SK-N-SH treated with all-trans-retinoic acid at 6 μM for 48 hours (cell line): ENCODE data around the gene CCSER1.

Experiments used
- ARNTL ChIP-seq: fragments of 450-650 bp; formaldehyde crosslinking; IDR thresholded peaks from 2 replicates; pipeline ENCODE4 v1.5.0; 2020; ENCODE audit warnings: low read depth, mild to moderate bottlenecking, moderate library complexity, borderline replicate concordance
- ESRRG ChIP-seq: fragments of 250-450 bp; sonication (Bioruptor Pico); IDR thresholded peaks from 2 replicates; pipeline ENCODE4 v1.6.1; 2021; ENCODE audit warnings: mild to moderate bottlenecking
- GLIS3 ChIP-seq: fragments of 250-450 bp; sonication (Bioruptor Pico); IDR thresholded peaks from 2 replicates; pipeline ENCODE4 v1.5.0; 2020; ENCODE audit warnings: mild to moderate bottlenecking, moderate library complexity
- ISL1 ChIP-seq: fragments of 250-450 bp; sonication (Bioruptor Pico); IDR thresholded peaks from 2 replicates; pipeline ENCODE4 v2.1.2; 2022; ENCODE audit warnings: mild to moderate bottlenecking, moderate library complexity
- OSR1 ChIP-seq: fragments of 250-450 bp; sonication (Bioruptor Pico); IDR thresholded peaks from 2 replicates; pipeline ENCODE4 v1.8.0; 2022; ENCODE audit warnings: moderate library complexity, mild to moderate bottlenecking, inconsistent platforms
- POU6F1 ChIP-seq: fragments of 250-450 bp; sonication (Bioruptor Pico); IDR thresholded peaks from 2 replicates; pipeline ENCODE4 v1.8.0; 2021; ENCODE audit warnings: low read depth, mild to moderate bottlenecking, moderate library complexity, borderline replicate concordance
- RARB ChIP-seq: fragments of 250-450 bp; sonication (Bioruptor Pico); IDR thresholded peaks from 2 replicates; pipeline ENCODE4 v1.8.0; 2021; ENCODE audit warnings: mild to moderate bottlenecking, moderate library complexity
- TCF4 ChIP-seq: fragments of 250-450 bp; sonication (Bioruptor Pico); IDR thresholded peaks from 2 replicates; pipeline ENCODE4 v1.8.0; 2021; ENCODE audit warnings: mild to moderate bottlenecking, moderate library complexity, borderline replicate concordance
- TOX ChIP-seq: fragments of 250-450 bp; sonication (Bioruptor Pico); IDR thresholded peaks from 2 replicates; pipeline ENCODE4 v1.8.0; 2021; ENCODE audit warnings: mild to moderate bottlenecking, moderate library complexity, borderline replicate concordance
- ZFP3 ChIP-seq: fragments of 250-450 bp; sonication (Bioruptor Pico); IDR thresholded peaks from 2 replicates; pipeline ENCODE4 v1.5.0; 2020; ENCODE audit warnings: mild to moderate bottlenecking, moderate library complexity
- ZFP30 ChIP-seq: fragments of 450-650 bp; formaldehyde crosslinking; IDR thresholded peaks from 2 replicates; pipeline ENCODE4 v1.5.0; 2022; ENCODE audit warnings: mild to moderate bottlenecking, moderate library complexity
- ZNF8 ChIP-seq: fragments of 450-650 bp; formaldehyde crosslinking; IDR thresholded peaks from 2 replicates; pipeline ENCODE4 v1.5.0; 2020; ENCODE audit warnings: mild to moderate bottlenecking, moderate library complexity

- TF ChIP-seq ESRRG (CRISPR knock-in tag) (no peak), OSR1 (no peak), ZFP30 (no peak), ZFP3 (CRISPR knock-in tag) (no peak), ZNF8 (no peak), ARNTL (CRISPR knock-in tag) (no peak), ISL1 (no peak), TOX (CRISPR knock-in tag) (no peak), RARB (no peak), GLIS3 (no peak), TCF4 (CRISPR knock-in tag) (no peak), POU6F1 (CRISPR knock-in tag) (no peak)
Measured at GRCh38 chr4:91282217-91282616, 1155.0 kb downstream of the CCSER1 start.
